ENCODE results near the gene GPR12. TPM values are rescaled to one million over a fixed set of nuclear protein-coding genes. Genes with fewer than 3 reads are reported as not detected.
A peak's percentile ranks its signal among the peaks of the same experiment; 100 is the strongest.

Gene GPR12
- not detected for total RNA-seq

DNA sequence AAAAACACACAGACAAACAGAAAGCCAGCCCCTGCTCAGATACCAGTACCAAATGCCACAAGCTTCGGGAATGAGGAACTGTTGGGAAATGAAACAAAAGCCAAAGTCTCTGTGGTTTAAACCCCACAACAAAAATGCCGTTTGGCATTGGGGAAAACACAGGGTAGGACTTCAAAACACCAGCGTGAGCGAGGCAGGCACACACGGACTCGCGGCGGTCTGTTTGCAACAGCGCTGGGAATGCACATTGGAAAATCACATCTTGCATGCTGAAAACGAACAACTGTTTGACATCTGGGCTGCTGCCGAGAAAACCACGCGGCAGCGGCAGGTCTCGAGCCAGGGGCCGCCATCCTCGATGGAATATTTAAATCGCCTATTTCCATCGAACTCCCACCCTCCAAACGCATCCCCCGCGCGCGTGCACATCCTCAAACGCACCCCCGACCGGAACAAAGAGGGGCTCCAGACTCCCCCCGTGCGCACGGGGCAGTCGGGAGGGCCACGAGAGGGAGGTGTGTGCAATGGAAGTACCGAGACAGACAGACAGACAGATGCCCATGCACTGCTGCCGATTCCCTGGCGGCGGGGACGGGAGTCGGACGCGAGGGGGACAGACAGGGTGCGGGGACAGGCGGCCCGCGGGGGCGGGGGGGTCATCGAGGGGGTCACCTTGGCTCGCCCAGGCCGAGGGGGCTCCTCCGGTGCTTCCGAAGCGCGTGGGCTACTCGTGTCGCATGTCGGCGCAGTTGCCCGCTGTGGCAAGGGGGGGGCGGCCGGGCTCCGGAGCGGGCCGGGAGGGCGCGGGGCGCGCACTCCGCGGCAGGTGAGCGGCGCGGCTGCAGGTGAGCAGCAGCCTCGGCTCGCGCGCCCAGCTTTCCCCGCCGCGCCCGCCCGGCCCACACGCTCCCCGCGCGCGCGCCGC lies at the start of gene GPR12:
TSS of gene GPR12 (minus strand) at position 880 of the 925 bp plus-strand sequence. CDS start 959 bp downstream, outside the sequence.
- H3K4me3 Mint-ChIP-seq = peak within 1 kb of the TSS; percentile 65
- no peaks in the 10 kb centered on the region for H3K36me3 Mint-ChIP-seq (ENCODE audit: insufficient read depth)
- peak; percentile 39 to 56 for ATAC-seq

GRCh38 chr13:26810095-26810494 lies 49.5 kb upstream of the GPR12 start:
- Mint-ChIP-seq H3K4me1 (ENCODE audit: low read depth) (no peaks in the 10 kb centered on the region), H3K4me3 (no peak overlapping the region), H3K36me3 (ENCODE audit: insufficient read depth) (no peaks in the 10 kb centered on the region), H3K27me3 (ENCODE audit: low read depth) (peaks cover 24% of the 10 kb centered on the region), H3K9me3 (no peaks in the 10 kb centered on the region)
- no peak for DNase-seq
- no peak for ATAC-seq

More for the DNA sequence above, at the start of gene GPR12:
- H3K27me3 Mint-ChIP-seq (ENCODE audit: low read depth) = peaks cover 52% of the 10 kb centered on the region
- no peaks in the 10 kb centered on the region for H3K9me3 Mint-ChIP-seq
- peaks cover 7% of the 10 kb centered on the region for H3K4me1 Mint-ChIP-seq (ENCODE audit: low read depth)
- DNase-seq = no peak

GRCh38 chr13:26806891-26807290 lies 46.3 kb upstream of the GPR12 start:
- ATAC-seq = no peak
- no peaks in the 10 kb centered on the region for H3K36me3 Mint-ChIP-seq (ENCODE audit: insufficient read depth)
- no peak for DNase-seq
- H3K9me3 Mint-ChIP-seq = peaks cover 5% of the 10 kb centered on the region
- H3K4me1 Mint-ChIP-seq (ENCODE audit: low read depth) = no peaks in the 10 kb centered on the region
- H3K27me3 Mint-ChIP-seq (ENCODE audit: low read depth) = peaks cover 33% of the 10 kb centered on the region
- H3K4me3 Mint-ChIP-seq = no peak overlapping the region

GRCh38 chr13:26787961-26788360 lies 27.4 kb upstream of the GPR12 start:
- Mint-ChIP-seq H3K36me3 (ENCODE audit: insufficient read depth) (no peaks in the 10 kb centered on the region), H3K4me1 (ENCODE audit: low read depth) (peaks cover 17% of the 10 kb centered on the region), H3K4me3 (no peak overlapping the region), H3K9me3 (no peaks in the 10 kb centered on the region), H3K27me3 (ENCODE audit: low read depth) (peaks cover 8% of the 10 kb centered on the region)
- DNase-seq (no peak), ATAC-seq (no peak)

DNA sequence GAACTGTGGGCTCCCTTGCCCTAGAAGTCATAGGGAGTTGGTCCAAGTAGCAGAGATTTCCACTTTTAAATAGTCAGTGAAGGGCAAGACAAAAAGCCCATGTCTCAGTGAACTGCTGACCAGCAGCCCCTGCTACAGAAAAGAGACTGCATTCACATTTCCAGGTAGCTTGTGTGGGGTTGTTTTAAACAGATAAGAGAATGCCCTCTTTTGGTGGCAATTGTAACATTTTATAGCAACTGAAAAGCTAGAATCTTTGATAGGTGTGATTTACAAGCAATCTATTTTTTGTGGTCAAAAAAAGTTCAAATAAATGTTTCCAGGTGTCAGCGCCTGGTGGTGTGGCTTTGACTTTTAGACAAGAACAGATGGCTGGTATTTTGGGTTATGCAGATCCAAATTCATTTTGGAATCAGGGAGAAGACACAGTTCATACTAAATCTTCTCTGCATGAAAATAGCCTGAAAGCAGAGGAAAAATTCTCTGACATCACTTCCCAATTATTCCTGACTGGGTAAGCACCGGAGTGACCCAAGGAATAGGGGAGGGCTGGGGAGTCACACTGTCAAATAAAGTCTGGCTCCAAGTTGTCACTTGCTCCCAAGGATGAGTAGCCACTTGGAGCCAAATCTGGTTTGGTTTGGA lies 26.2 kb upstream of the GPR12 start:
- H3K36me3 Mint-ChIP-seq (ENCODE audit: insufficient read depth) = no peaks in the 10 kb centered on the region
- ATAC-seq (no peak), DNase-seq (no peak)
- no peaks in the 10 kb centered on the region for H3K9me3 Mint-ChIP-seq
- no peak overlapping the region for H3K4me3 Mint-ChIP-seq
- peaks cover 8% of the 10 kb centered on the region for H3K27me3 Mint-ChIP-seq (ENCODE audit: low read depth)
- H3K4me1 Mint-ChIP-seq (ENCODE audit: low read depth) = peaks cover 17% of the 10 kb centered on the region

- ATAC-seq = peak; percentile 83 to 90
- DNase-seq = peak; percentile 24
- no peaks in the 10 kb centered on the region for H3K9me3 Mint-ChIP-seq
- H3K4me3 Mint-ChIP-seq = peak overlapping the region; percentile 71
- H3K27me3 Mint-ChIP-seq (ENCODE audit: low read depth) = peaks cover 8% of the 10 kb centered on the region
- peaks cover 17% of the 10 kb centered on the region for H3K4me1 Mint-ChIP-seq (ENCODE audit: low read depth)
- no peaks in the 10 kb centered on the region for H3K36me3 Mint-ChIP-seq (ENCODE audit: insufficient read depth)
Measured at GRCh38 chr13:26785838-26786630, 25.4 kb upstream of the GPR12 start.

DNA sequence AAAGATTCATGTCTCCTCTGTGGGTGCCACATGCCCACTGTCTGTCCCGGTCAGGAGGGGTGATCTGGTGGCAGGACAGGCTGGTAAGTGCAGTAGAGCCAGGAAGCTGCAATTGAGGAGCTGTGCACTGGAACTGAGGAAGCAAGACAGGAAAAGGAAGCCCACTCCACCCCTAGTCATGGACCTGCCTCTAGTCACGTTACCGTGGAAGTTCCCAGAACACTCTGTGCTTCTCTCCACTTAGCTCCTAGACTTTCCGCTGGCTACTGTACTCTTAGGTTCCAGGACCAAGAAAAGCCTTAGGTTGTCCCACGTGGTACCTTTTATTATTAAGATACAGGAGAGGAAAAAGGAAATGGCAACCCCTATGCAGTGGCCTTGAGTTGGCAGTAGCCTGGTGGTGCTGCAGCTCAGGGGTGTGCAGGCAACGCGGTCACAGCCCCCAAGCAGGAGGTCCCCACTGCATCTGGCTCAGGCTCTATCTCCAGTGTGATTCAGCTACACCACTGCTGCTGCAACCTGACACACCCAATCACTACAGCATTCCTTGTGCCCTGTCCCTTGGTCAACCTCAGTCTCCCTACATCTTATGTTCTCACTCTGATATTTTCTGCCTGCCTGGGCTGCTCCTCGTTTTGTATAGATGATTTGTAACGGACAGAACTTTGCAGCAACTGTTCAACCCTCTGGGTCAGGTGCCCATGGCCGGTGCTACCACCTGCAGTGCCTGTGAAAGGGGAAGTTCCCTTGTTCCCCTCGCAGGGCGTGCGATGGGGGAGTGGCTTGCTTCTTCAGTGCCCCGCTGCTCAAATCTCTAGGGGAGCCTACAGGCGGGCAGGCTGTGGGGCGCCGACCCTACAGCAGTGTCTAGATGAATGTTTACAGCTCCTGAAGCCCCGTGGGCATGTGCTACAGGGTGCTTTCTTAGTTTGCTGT lies 24.4 kb upstream of the GPR12 start:
- DNase-seq (no peak), ATAC-seq (peak; percentile 64 to 73)
- peak overlapping the region; percentile 71 for H3K4me3 Mint-ChIP-seq
- peaks cover 13% of the 10 kb centered on the region for H3K27me3 Mint-ChIP-seq (ENCODE audit: low read depth)
- H3K36me3 Mint-ChIP-seq (ENCODE audit: insufficient read depth) = no peaks in the 10 kb centered on the region
- H3K4me1 Mint-ChIP-seq (ENCODE audit: low read depth) = peaks cover 17% of the 10 kb centered on the region
- no peaks in the 10 kb centered on the region for H3K9me3 Mint-ChIP-seq

- DNase-seq (no peak), ATAC-seq (no peak)
- Mint-ChIP-seq H3K27me3 (ENCODE audit: low read depth) (peaks cover 10% of the 10 kb centered on the region), H3K9me3 (no peaks in the 10 kb centered on the region), H3K4me3 (no peak overlapping the region), H3K4me1 (ENCODE audit: low read depth) (peaks cover 7% of the 10 kb centered on the region), H3K36me3 (ENCODE audit: insufficient read depth) (no peaks in the 10 kb centered on the region)
Measured at GRCh38 chr13:26780411-26780810, 19.8 kb upstream of the GPR12 start.

- Mint-ChIP-seq H3K9me3 (no peaks in the 10 kb centered on the region), H3K36me3 (ENCODE audit: insufficient read depth) (no peaks in the 10 kb centered on the region), H3K4me3 (no peak overlapping the region), H3K4me1 (ENCODE audit: low read depth) (no peaks in the 10 kb centered on the region), H3K27me3 (ENCODE audit: low read depth) (peaks cover 8% of the 10 kb centered on the region)
- DNase-seq (no peak), ATAC-seq (no peak)
Measured at GRCh38 chr13:26779321-26779720, 18.7 kb upstream of the GPR12 start.

GRCh38 chr13:26772531-26772930 lies 11.9 kb upstream of the GPR12 start:
- Mint-ChIP-seq H3K4me1 (ENCODE audit: low read depth) (no peaks in the 10 kb centered on the region), H3K9me3 (no peaks in the 10 kb centered on the region), H3K27me3 (ENCODE audit: low read depth) (peaks cover 3% of the 10 kb centered on the region), H3K4me3 (no peak overlapping the region), H3K36me3 (ENCODE audit: insufficient read depth) (no peaks in the 10 kb centered on the region)
- ATAC-seq (no peak), DNase-seq (no peak)

GRCh38 chr13:26771796-26772195 lies 11.2 kb upstream of the GPR12 start:
- DNase-seq = no peak
- H3K9me3 Mint-ChIP-seq = no peaks in the 10 kb centered on the region
- ATAC-seq = no peak
- H3K4me3 Mint-ChIP-seq = no peak overlapping the region
- H3K4me1 Mint-ChIP-seq (ENCODE audit: low read depth) = no peaks in the 10 kb centered on the region
- no peaks in the 10 kb centered on the region for H3K36me3 Mint-ChIP-seq (ENCODE audit: insufficient read depth)
- no peaks in the 10 kb centered on the region for H3K27me3 Mint-ChIP-seq (ENCODE audit: low read depth)

DNA sequence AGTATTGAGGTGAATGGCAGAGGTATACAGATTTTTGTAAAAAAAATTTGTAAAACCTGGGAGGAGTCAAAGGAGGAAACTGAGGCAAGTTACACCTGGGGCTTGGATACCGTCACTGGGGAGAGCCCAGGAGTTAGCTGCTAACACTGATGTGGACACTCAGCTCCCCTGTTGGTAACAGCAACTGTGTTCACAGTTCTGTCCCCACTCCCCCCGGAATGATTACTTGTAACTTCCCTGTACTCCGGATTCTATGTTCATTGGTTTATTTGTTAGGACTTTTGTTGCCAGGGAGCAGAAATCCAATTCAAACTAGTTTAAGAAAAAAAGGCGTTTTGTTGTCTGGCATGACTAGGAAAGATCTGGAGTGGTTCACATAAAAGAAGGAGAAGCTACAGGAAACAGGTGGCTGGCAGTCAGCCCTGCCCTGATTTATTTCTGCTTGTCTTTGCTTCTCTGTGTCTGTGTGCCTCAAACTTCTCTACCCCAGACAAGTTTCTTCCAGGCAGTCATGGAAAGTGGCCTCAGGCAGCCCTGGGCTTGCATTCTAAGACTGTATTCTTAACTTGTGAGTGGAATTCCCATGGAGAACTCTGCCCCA lies 2.3 kb upstream of the GPR12 start:
- Mint-ChIP-seq H3K27me3 (ENCODE audit: low read depth) (peaks cover 52% of the 10 kb centered on the region), H3K9me3 (no peaks in the 10 kb centered on the region), H3K4me1 (ENCODE audit: low read depth) (peaks cover 7% of the 10 kb centered on the region), H3K36me3 (ENCODE audit: insufficient read depth) (no peaks in the 10 kb centered on the region), H3K4me3 (no peak overlapping the region)
- no peak for DNase-seq
- ATAC-seq = no peak
